Stimulated activated effector memory CD8-positive, alpha-beta T cell treated with anti-CD3 and anti-CD28 coated beads, Interleukin-12 subunit alpha, Interleukin-12 subunit beta, amount 100 ng/mL, for 72 hours (primary cell): ENCODE results near the gene NCEH1.

Experiments used
- ATAC-seq: fragments of 150-1000 bp; cut with Tn5 transposase; 2 replicates; pipeline ENCODE4 v1.10.0; 2021
- DNase-seq, 2 donors: peaks; one replicate each; pipeline ENCODE4 v3.0.0; 2021 to 2022; ENCODE audit warnings: low spot score in 2 of 2
- H3K27ac Mint-ChIP-seq: one replicate; pipeline ENCODE4 v1.8.0; 2022; ENCODE audit warnings: mild to moderate bottlenecking, mixed read lengths
- H3K36me3 Mint-ChIP-seq: one replicate; pipeline ENCODE4 v1.8.0; 2022; ENCODE audit warnings: mild to moderate bottlenecking, mixed read lengths
- H3K4me1 Mint-ChIP-seq: one replicate; pipeline ENCODE4 v1.8.0; 2022; ENCODE audit warnings: mixed read lengths
- H3K4me3 Mint-ChIP-seq: one replicate; pipeline ENCODE4 v1.8.0; 2022; ENCODE audit warnings: mild to moderate bottlenecking, mixed read lengths
- H3K9me3 Mint-ChIP-seq: one replicate; pipeline ENCODE4 v1.8.0; 2022; ENCODE audit warnings: mixed read lengths

NCEH1 gene

GRCh38 chr3:172698631-172699030, 12.2 kb downstream of the NCEH1 start:
- DNase-seq (no peak), ATAC-seq (no peak)
- H3K4me3 Mint-ChIP-seq = no peak overlapping the region
- peaks cover 6% of the 10 kb centered on the region for H3K4me1 Mint-ChIP-seq
- no peak overlapping the region for H3K27ac Mint-ChIP-seq
- H3K36me3 Mint-ChIP-seq = no peaks in the 10 kb centered on the region
- no peaks in the 10 kb centered on the region for H3K9me3 Mint-ChIP-seq

GRCh38 chr3:172697558-172697957, 13.3 kb downstream of the NCEH1 start:
- H3K4me1 Mint-ChIP-seq = peaks cover 13% of the 10 kb centered on the region
- H3K9me3 Mint-ChIP-seq = no peaks in the 10 kb centered on the region
- ATAC-seq = no peak
- H3K27ac Mint-ChIP-seq = no peak overlapping the region
- no peaks in the 10 kb centered on the region for H3K36me3 Mint-ChIP-seq
- DNase-seq = no peak
- no peak overlapping the region for H3K4me3 Mint-ChIP-seq

DNA sequence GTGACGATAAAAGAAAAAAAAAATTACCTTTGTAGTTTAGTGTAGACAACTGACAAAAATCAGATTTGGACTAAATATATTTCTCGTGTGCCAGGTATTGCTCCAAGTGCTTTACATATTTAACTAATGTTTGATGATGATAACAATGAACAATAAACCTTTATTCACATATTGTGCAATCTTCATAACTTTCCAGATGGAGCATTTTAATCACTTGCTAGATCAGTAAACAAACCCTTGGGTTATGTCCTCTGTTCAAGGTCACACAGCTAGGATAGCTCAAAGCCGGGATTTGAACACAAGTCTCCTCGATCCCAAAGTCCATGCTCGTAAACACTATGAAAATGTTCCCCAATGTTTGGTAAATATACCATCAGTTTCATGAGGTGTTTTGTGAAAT, 14.5 kb downstream of the NCEH1 start:
- DNase-seq (no peak), ATAC-seq (no peak)
- no peaks in the 10 kb centered on the region for H3K9me3 Mint-ChIP-seq
- peaks cover 10% of the 10 kb centered on the region for H3K4me1 Mint-ChIP-seq
- no peak overlapping the region for H3K4me3 Mint-ChIP-seq
- H3K27ac Mint-ChIP-seq = no peak overlapping the region
- H3K36me3 Mint-ChIP-seq = no peaks in the 10 kb centered on the region

- Mint-ChIP-seq H3K27ac (no peak overlapping the region), H3K4me3 (no peak overlapping the region), H3K9me3 (no peaks in the 10 kb centered on the region), H3K36me3 (no peaks in the 10 kb centered on the region), H3K4me1 (peaks cover 10% of the 10 kb centered on the region)
- ATAC-seq (no peak), DNase-seq (no peak)
Observed at GRCh38 chr3:172694573-172695246, 16.2 kb downstream of the NCEH1 start.

GRCh38 chr3:172692751-172693338, 18.0 kb downstream of the NCEH1 start:
- no peaks in the 10 kb centered on the region for H3K9me3 Mint-ChIP-seq
- no peak for DNase-seq
- ATAC-seq = no peak
- no peak overlapping the region for H3K4me3 Mint-ChIP-seq
- peak overlapping the region; percentile 87 for H3K27ac Mint-ChIP-seq
- no peaks in the 10 kb centered on the region for H3K36me3 Mint-ChIP-seq
- H3K4me1 Mint-ChIP-seq = peaks cover 10% of the 10 kb centered on the region

DNA sequence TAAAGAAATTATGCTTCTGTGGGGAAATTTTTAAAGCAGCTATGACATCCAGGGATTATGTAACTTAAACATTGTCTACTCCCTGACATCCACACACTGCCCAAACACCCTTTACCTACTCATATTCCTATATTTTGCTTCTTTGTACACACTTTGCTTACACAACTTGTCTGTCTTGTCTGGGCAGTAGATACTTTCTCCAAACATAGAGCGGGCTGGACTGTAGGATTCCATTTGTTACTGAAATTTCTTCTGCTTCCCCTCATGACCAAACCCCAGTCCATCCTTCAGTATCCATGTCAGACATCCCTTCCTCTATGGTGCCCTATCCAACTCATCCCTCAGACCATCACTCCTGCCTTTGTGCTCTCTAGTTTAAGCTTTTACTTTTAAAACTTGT, 19.9 kb downstream of the NCEH1 start:
- H3K4me3 Mint-ChIP-seq = no peak overlapping the region
- no peaks in the 10 kb centered on the region for H3K9me3 Mint-ChIP-seq
- H3K4me1 Mint-ChIP-seq = peaks cover 15% of the 10 kb centered on the region
- ATAC-seq (no peak), DNase-seq (no peak)
- H3K36me3 Mint-ChIP-seq = no peaks in the 10 kb centered on the region
- no peak overlapping the region for H3K27ac Mint-ChIP-seq

GRCh38 chr3:172688588-172688987, 22.3 kb downstream of the NCEH1 start:
- no peak overlapping the region for H3K4me3 Mint-ChIP-seq
- ATAC-seq = no peak
- H3K36me3 Mint-ChIP-seq = no peaks in the 10 kb centered on the region

DNA sequence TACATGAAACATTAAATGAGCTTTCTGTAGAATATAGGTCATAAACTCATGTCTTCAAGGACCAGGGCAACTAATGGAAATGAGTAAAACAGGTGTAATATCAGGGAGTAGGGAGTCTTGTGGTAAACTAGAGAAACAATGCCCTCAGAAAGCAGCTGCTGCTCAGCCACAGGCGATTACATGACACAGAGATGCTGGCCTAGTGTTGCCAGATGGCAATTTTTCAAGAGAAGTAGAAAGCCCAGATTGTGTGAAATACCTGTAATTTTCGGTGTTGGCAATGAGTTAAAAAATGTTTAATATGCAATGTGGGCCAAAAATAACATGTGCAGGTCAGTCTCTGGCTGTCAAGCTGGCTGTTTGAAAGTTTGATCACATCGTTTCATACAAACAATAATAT, 23.4 kb downstream of the NCEH1 start:
- Mint-ChIP-seq H3K9me3 (no peaks in the 10 kb centered on the region), H3K27ac (peak overlapping the region; percentile 7), H3K4me1 (peaks cover 15% of the 10 kb centered on the region), H3K36me3 (no peaks in the 10 kb centered on the region), H3K4me3 (no peak overlapping the region)
- no peak for ATAC-seq
- DNase-seq = no peak

More at GRCh38 chr3:172688588-172688987, 22.3 kb downstream of the NCEH1 start:
- Mint-ChIP-seq H3K4me1 (peaks cover 23% of the 10 kb centered on the region), H3K9me3 (no peaks in the 10 kb centered on the region), H3K27ac (no peak overlapping the region)
- DNase-seq = no peak

DNA sequence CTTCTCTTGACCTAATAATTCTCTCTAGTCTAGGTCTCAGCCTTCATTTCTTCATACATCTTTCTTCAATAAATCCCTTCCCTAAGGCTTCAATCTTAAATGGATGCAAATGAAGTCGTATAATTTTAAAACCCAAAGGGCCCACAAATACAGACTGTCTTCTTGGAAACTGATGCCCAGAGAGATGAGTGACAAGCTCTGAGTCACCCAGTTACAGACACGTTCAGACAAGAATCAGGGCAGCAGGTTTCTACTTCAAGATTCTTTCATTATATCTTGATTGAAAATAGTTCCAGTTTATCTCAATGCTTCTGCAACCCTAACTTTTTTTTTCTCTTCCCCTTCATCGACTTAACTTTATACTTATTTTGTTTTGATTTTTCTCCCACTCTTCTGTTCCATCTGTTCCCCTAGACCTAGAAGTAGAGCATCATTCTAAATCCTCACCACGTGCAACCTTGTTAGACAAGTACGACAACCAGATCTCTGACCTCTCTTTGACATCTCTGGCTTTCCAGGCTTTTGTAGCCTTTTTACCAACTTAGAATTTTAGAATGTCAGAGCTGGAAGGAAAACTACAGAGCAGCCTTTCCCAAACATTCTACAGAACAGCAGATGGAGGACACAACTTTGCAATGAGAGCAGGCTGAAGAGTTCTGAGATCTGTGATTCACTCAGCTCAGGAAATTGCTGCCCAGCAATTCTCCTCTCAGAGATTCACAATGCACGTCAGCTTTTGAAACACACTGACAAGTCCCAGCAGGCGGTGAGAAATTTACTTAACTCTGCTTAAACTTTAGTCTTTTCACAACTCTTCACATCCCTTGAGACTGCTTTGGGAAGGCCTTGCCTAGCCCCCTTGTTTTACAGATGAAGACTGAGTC, 25.3 kb downstream of the NCEH1 start:
- Mint-ChIP-seq H3K36me3 (no peaks in the 10 kb centered on the region), H3K4me1 (peaks cover 13% of the 10 kb centered on the region), H3K4me3 (peak overlapping the region; percentile 33), H3K9me3 (no peaks in the 10 kb centered on the region), H3K27ac (peak overlapping the region; percentile 54)
- no peak for DNase-seq
- ATAC-seq = peak; percentile 93

- DNase-seq = no peak
- Mint-ChIP-seq H3K4me3 (no peak overlapping the region), H3K9me3 (no peaks in the 10 kb centered on the region), H3K36me3 (no peaks in the 10 kb centered on the region), H3K27ac (peak overlapping the region; percentile 27), H3K4me1 (peaks cover 5% of the 10 kb centered on the region)
- ATAC-seq = no peak
Observed at GRCh38 chr3:172680684-172681083, 30.2 kb downstream of the NCEH1 start.

DNA sequence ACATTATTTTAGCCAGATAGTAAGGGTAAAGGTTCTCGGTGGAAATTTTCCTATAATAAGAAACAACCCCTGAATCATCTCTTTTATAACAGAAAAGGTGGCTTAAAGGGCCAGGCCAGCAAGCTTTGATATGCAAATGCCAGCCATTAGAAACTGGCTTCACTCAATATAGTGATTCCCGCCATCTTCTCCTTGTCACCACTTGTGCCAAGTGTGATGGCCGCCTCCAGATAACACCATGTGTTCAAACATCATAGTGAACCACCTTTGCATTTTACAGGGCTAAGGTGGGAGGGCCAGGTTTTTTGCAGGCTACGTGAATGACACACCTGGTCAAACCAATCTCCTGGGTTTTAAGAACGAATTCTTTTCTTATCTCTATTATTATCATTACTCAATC, 31.3 kb downstream of the NCEH1 start:
- Mint-ChIP-seq H3K4me1 (no peaks in the 10 kb centered on the region), H3K4me3 (no peak overlapping the region), H3K27ac (no peak overlapping the region), H3K9me3 (no peaks in the 10 kb centered on the region), H3K36me3 (no peaks in the 10 kb centered on the region)
- ATAC-seq = no peak
- no peak for DNase-seq

DNA sequence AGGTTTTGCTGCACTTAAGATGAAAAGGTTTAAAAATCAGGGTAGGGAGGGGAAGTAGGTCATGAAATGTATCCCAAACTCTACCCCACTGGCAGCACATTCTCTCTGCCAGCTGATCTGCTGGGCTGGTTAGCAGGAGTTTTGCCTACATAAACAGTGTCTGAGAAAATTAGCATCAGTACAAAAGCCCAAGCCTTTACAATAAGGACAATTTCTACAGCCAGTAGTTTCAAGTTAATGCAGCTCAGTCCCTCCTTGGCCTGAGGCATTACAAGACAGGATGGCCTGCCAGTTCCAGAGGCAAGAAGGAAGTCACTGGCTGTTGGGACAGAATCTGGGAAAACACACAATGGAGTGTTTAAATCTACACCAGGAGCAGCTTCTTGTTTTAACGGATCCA, 32.8 kb downstream of the NCEH1 start:
- no peak overlapping the region for H3K4me3 Mint-ChIP-seq
- H3K4me1 Mint-ChIP-seq = no peaks in the 10 kb centered on the region
- no peak for ATAC-seq
- H3K27ac Mint-ChIP-seq = no peak overlapping the region
- no peak for DNase-seq
- no peaks in the 10 kb centered on the region for H3K9me3 Mint-ChIP-seq
- no peaks in the 10 kb centered on the region for H3K36me3 Mint-ChIP-seq

DNA sequence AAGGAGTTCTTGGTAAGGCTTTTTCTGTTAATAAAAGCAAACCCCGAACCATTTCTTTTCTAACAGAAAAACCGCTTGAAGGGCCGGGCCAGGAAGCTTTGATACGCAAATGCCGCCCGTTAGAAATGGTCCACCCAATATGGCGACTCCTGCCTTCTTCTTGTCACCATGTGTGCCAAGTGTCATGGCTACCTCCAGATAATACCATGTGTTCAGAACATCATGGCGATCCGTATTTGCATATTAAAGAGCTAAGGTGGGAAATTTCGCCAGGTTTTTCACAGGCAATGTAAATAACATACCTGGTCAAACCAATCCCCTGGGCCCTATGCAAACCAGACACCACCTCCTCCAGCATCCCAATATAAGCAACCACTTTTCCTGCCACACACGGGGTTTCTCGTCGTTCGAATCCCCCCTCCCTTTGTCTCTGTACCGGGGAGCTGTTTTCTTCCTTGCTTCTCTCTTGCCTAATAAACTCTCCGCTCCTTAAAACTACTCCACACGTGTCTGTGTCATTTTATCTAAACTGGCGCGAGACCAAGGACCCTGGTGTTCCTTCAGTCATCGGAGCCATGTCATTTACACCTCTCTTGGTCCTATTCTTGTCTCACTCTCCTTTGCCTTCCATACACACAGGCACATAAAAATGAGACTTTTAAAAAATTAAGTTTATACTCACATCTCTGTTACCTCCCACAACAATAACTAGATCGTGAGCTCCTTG, 34.5 kb downstream of the NCEH1 start:
- Mint-ChIP-seq H3K4me3 (no peak overlapping the region), H3K36me3 (no peaks in the 10 kb centered on the region), H3K9me3 (no peaks in the 10 kb centered on the region), H3K4me1 (no peaks in the 10 kb centered on the region), H3K27ac (no peak overlapping the region)
- ATAC-seq = no peak
- no peak for DNase-seq

DNA sequence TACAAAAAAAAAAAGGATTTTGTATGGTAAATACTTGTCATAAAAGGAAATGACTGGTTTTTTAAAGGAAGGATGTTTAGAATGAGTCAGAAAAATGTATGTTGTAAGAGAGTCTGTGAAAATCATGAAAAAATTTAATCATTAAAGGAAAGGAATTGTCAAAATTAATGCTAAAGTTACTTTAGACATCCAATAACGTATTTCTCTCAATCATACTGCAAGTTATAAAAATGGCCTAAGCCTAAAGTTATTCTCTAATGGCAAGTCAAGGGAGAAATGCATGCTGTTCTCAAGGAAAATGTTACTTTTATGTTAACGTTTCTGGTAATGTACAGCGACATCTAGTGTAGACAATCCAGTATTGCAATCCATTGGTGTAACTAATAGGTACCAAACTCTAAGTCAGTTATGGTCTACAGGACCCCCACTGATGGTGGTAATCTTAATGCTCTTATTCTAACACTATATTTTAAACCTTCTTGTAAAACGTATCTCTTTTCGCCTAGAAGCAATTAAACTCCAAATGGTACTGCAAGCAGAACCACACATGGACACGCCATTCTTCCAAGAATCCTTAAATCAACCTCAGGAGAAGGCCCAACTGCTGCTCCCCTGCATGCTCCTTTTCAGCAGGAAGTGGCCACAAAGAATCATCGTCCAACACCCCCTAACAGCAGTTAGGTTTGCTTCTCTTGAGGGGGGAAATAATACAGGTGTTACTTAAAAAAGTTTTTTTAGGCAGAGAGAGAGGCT, 35.2 kb downstream of the NCEH1 start:
- no peaks in the 10 kb centered on the region for H3K9me3 Mint-ChIP-seq
- no peaks in the 10 kb centered on the region for H3K4me1 Mint-ChIP-seq
- no peak overlapping the region for H3K4me3 Mint-ChIP-seq
- ATAC-seq = no peak
- DNase-seq = no peak
- no peaks in the 10 kb centered on the region for H3K36me3 Mint-ChIP-seq
- no peak overlapping the region for H3K27ac Mint-ChIP-seq
